Measurements from ENCODE around the gene NT5C3A.

GRCh38 chr7:33039903-33040292 is 22.7 kb downstream of the NT5C3A start:
- TF ChIP-seq, protein P1, sequence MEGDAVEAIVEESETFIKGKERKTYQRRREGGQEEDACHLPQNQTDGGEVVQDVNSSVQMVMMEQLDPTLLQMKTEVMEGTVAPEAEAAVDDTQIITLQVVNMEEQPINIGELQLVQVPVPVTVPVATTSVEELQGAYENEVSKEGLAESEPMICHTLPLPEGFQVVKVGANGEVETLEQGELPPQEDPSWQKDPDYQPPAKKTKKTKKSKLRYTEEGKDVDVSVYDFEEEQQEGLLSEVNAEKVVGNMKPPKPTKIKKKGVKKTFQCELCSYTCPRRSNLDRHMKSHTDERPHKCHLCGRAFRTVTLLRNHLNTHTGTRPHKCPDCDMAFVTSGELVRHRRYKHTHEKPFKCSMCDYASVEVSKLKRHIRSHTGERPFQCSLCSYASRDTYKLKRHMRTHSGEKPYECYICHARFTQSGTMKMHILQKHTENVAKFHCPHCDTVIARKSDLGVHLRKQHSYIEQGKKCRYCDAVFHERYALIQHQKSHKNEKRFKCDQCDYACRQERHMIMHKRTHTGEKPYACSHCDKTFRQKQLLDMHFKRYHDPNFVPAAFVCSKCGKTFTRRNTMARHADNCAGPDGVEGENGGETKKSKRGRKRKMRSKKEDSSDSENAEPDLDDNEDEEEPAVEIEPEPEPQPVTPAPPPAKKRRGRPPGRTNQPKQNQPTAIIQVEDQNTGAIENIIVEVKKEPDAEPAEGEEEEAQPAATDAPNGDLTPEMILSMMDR (IDR thresholded peaks at IDR 0.05): no peak
- TF ChIP-seq POLR2A (IDR thresholded peaks at IDR 0.05): no peak

All from testis (tissue), 2 donors.